Neuron (in vitro differentiated cells): Measurements from ENCODE around the gene MAST4.

Source experiments
- H2AFZ ChIP-seq: one replicate; pipeline ENCODE4 v1.6.1; 2013; ENCODE audit warnings: low read depth, mild to moderate bottlenecking, inconsistent platforms, low read length, moderate library complexity
- H3K27me3 ChIP-seq: one replicate; pipeline ENCODE4 v1.6.1; 2013; ENCODE audit warnings: low read length; ENCODE audit not compliant: insufficient read depth
- H3K36me3 ChIP-seq: one replicate; pipeline ENCODE4 v1.6.1; 2013; ENCODE audit warnings: low read length; ENCODE audit not compliant: insufficient read depth
- H3K4me1 ChIP-seq: one replicate; pipeline ENCODE4 v1.6.1; 2013; ENCODE audit warnings: low read length; ENCODE audit not compliant: insufficient read depth
- H3K4me3 ChIP-seq: 2 replicates; pipeline ENCODE4 v1.5.1; 2013; ENCODE audit warnings: mild to moderate bottlenecking, low read length, moderate library complexity
- H3K9me3 ChIP-seq: one replicate; pipeline ENCODE4 v1.6.1; 2013; ENCODE audit warnings: low read length

The MAST4 gene

DNA sequence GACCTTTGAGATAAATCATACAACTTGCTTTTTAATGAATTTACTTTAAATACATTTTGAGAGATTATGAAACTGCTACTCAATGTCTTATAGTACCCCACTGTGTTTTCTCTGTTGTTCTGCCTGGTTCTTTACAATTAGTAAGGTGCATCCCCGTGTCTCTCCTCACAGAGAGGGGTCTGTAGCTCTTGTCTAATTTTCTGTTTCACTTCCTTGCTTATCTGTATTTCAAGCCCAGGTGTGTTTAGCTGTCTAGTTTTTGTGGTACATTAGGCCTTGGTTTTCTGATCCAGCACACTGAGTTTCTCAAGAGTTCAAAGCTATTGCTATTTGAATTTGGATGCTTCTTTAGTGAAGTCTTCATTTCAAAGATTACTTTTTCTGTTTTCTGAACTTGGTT, 105.1 kb downstream of the MAST4 start:
- Histone ChIP-seq H3K4me3 (no peak overlapping the region), H3K27me3 (no peaks in the 10 kb centered on the region), H2AFZ (no peak overlapping the region), H3K36me3 (no peaks in the 10 kb centered on the region), H3K9me3 (no peaks in the 10 kb centered on the region), H3K4me1 (peaks cover 6% of the 10 kb centered on the region)

DNA sequence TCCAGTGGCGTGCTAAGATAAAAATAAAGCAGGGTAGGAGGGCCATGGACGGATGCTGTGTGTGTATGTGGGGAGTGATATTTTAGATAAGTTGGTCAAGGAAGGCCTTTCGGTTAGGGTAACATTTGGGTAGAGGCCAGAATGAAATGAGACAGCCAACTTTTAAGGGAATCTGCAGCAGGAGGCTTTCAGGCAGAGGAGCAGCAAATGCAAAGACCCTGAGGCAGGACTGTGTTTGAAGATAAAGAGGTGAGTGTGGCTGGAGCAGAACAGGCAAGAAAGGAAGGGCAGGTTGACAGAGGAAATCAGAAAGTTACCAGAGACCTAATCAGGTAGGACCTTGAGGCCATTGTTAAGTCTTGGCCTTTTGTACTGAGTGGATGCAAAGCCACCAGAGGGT, 106.2 kb downstream of the MAST4 start:
- H3K4me3 ChIP-seq = no peak overlapping the region
- no peak overlapping the region for H2AFZ ChIP-seq
- no peaks in the 10 kb centered on the region for H3K36me3 ChIP-seq
- H3K4me1 ChIP-seq = peaks cover 6% of the 10 kb centered on the region
- H3K9me3 ChIP-seq = no peaks in the 10 kb centered on the region
- no peaks in the 10 kb centered on the region for H3K27me3 ChIP-seq

DNA sequence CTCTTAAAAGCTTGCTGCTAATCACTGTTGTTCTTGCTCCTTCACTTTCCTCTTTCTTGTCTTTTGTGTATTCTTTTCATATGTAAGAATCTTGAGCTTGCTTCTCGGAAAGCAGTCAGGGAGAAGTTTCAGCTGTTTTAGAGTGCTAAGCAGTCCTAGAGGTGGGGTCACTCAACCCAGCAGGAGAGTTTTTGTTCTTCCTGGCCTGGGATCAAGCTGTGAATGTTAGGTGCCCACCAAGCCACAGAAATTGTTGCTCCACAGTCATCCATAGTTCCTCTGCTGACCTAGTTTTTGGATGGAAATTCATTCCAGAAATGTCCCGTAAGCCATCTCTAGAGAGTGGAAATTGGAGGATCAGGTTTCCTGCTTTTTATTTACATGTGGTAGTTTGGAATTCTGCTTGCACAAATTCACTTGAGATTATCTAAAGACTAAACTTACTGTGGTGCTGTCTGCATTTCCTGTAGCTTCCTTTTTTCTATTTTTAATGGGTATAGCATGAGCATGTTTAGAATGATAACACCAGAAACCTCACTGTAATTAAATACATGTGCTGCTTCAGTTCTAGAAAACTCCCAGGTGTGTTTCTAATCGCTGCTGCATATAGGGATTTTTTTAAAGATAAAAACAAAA, 108.7 kb downstream of the MAST4 start:
- H3K4me3 ChIP-seq = no peak overlapping the region
- no peaks in the 10 kb centered on the region for H3K36me3 ChIP-seq
- no peaks in the 10 kb centered on the region for H3K27me3 ChIP-seq
- peaks cover 6% of the 10 kb centered on the region for H3K4me1 ChIP-seq
- H3K9me3 ChIP-seq = no peaks in the 10 kb centered on the region
- no peak overlapping the region for H2AFZ ChIP-seq

- Histone ChIP-seq H3K4me3 (no peak overlapping the region), H3K36me3 (no peaks in the 10 kb centered on the region), H3K9me3 (no peaks in the 10 kb centered on the region), H2AFZ (no peak overlapping the region), H3K27me3 (no peaks in the 10 kb centered on the region), H3K4me1 (peaks cover 6% of the 10 kb centered on the region)
Observed at GRCh38 chr5:66708368-66708767, 112.2 kb downstream of the MAST4 start.

DNA sequence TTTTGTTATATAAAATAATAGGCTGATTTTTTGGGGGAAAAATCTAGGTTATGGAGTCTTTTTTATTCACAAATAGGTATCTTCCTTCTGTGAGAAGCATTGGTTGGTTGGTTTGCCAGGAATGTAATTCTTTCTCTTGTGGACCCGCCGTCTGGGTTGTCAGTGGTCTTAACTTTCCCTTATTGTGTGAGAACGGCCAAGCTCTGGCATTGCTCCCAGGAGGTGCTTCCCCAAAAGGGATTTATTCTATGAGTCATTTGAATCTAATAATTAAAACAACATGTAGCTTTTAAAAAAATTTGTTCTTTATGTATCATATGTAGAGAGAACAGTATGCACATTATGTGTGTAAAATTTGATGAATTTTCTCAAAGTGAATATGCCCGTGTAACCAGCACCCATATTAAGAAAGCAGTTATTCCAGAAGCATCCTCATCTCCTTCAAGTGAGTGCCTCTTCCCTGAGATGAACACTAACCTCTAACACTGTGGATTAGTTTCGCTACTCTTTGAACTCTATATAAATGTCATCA, 114.4 kb downstream of the MAST4 start:
- Histone ChIP-seq H3K4me1 (no peaks in the 10 kb centered on the region), H2AFZ (no peak overlapping the region), H3K9me3 (no peaks in the 10 kb centered on the region), H3K27me3 (no peaks in the 10 kb centered on the region), H3K4me3 (no peak overlapping the region), H3K36me3 (no peaks in the 10 kb centered on the region)

- Histone ChIP-seq H3K4me1 (no peaks in the 10 kb centered on the region), H2AFZ (no peak overlapping the region), H3K27me3 (no peaks in the 10 kb centered on the region), H3K4me3 (no peak overlapping the region), H3K36me3 (no peaks in the 10 kb centered on the region), H3K9me3 (no peaks in the 10 kb centered on the region)
Observed at GRCh38 chr5:66713998-66714397, 117.8 kb downstream of the MAST4 start.

DNA sequence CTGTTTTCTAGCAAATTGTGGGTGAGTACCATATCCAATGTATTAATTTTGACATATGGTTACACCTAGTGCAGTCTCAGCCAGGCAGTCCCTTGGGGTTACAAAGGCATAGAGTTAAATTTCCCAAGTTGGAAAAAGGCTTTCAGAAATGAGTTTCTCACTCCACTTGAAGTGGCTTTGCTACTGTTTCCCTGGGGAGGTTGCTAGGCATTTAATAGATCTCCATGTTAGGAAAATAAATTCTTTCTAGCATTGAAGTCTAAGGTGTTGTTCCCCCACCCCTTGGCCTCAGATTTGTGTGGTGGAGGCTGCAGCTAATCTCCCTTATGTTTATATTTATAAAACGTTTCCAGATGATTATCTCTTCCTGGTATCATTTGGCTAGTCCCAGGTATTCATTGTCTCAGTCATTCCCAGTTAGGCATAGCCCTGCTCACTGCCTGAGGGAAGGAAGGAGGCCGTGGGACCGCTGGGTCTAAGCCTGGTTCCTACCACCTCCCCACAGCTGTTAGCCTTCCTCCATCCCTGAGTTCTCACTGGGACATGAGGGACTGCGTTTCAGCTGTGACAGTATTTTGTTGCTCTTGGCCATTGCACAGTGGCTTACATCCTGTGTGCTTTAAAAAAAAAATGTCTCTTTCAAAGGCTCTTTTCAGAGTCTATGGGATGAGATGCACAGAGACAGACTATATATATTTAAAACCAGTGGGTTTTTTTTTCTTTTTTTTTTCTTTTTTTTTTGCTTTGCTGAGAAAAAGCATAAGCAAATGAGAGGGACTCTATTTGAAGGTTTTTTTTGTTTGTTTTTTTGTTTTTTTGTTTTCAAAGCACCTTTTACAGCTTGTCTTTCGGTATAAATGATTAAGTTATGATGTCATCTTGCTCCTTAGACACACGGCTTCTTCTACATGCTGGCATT, 121.5 kb downstream of the MAST4 start:
- H3K4me1 ChIP-seq = no peaks in the 10 kb centered on the region
- H2AFZ ChIP-seq = no peak overlapping the region
- H3K36me3 ChIP-seq = no peaks in the 10 kb centered on the region
- no peaks in the 10 kb centered on the region for H3K9me3 ChIP-seq
- H3K4me3 ChIP-seq = no peak overlapping the region
- H3K27me3 ChIP-seq = no peaks in the 10 kb centered on the region

DNA sequence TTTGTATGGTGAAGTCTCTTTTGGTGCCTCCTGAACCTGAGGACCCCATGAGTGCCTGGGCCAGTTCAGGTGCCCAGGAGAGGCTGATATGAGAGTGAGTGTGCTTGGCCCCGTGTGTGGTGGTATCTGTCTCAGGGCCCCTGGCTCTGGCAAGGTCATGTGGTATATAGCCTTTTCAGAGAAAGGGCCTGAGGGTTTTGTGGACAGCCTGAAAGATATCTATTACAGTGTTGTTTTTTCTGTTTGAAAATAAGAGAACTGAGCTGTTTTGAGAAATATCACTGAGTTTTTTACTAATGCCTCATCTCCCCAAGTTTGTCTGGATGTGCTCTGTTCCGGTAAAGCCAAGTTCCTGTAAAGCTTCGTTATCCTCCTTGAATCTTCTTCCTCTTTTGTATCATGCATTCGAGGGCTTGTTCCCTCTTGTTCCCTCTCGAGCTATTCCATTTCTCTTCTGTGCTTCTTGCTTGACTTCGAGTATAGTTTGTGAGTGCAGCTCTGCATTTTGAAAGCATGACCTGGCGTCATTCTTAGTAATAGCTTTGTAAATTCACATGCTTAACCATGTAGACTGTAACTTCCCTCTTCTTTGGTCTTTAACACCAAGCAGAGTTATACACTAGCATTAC, 122.3 kb downstream of the MAST4 start:
- no peak overlapping the region for H3K4me3 ChIP-seq
- H2AFZ ChIP-seq = no peak overlapping the region
- no peaks in the 10 kb centered on the region for H3K27me3 ChIP-seq
- H3K4me1 ChIP-seq = no peaks in the 10 kb centered on the region
- no peaks in the 10 kb centered on the region for H3K9me3 ChIP-seq
- no peaks in the 10 kb centered on the region for H3K36me3 ChIP-seq

- Histone ChIP-seq H3K27me3 (no peaks in the 10 kb centered on the region), H3K4me1 (no peaks in the 10 kb centered on the region), H3K4me3 (no peak overlapping the region)
Observed at GRCh38 chr5:66720780-66721179, 124.6 kb downstream of the MAST4 start.

DNA sequence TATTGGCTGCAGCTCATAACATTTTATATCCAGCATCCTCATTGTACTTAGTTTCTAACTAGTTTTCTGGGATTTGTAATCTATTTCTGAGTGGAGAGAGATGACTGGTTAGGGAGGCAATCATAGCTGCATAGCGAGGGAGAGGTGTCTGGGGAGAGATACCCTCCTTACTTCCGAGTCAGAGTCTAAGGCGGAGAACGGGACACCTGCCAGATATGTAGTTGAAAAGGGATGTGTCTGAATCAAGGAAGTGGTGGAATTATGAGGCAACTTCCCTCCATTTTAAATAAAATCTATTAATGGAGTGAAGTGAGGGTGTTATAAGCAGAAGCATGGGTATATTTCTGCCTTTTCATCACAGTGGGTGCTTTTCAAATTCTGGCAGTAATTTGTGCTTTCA, 126.5 kb downstream of the MAST4 start:
- Histone ChIP-seq H3K27me3 (no peaks in the 10 kb centered on the region), H3K4me3 (no peak overlapping the region), H3K4me1 (no peaks in the 10 kb centered on the region), H2AFZ (no peak overlapping the region), H3K9me3 (no peaks in the 10 kb centered on the region), H3K36me3 (no peaks in the 10 kb centered on the region)

More at GRCh38 chr5:66720780-66721179, 124.6 kb downstream of the MAST4 start:
- Histone ChIP-seq H3K36me3 (no peaks in the 10 kb centered on the region), H3K9me3 (no peaks in the 10 kb centered on the region), H2AFZ (no peak overlapping the region)

DNA sequence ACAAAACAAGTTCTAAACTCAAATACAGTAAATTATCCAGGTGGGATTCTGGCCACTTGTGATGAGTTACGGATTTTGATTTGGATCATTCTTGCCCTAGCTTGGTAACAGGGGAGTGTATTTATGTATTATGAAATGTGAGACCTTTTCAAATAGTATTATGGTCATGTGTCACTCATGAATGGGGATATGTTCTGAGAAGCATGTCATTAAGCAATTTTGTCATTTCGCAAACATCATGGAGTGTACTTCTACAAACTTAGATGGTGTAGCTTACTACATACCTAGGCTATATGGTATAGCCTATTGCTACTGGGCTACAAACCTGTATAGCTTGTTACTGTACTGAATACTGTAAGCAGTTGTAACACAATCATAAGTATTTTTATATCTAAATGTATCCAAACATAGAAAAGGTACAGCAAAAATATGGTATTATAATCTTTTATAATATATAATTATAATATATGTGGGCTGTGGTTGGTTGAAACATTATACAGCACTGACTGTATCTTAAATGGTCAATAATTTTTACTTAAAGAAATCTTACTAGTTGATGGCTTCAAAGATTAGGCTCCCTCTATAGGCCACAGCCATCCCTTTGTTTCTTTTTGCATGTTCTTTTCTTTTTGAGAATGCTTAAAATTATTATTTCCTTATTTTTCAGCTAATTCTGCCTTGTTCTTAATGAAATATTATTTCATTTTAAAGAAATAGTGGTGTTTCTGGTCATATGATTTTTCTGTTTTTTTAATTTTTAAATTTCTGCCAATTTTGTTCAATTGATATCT, 128.4 kb downstream of the MAST4 start:
- Histone ChIP-seq H3K4me1 (no peaks in the 10 kb centered on the region), H3K9me3 (no peaks in the 10 kb centered on the region), H3K36me3 (no peaks in the 10 kb centered on the region), H3K4me3 (no peak overlapping the region), H3K27me3 (no peaks in the 10 kb centered on the region), H2AFZ (no peak overlapping the region)

- no peaks in the 10 kb centered on the region for H3K27me3 ChIP-seq
- H3K4me1 ChIP-seq = no peaks in the 10 kb centered on the region
- H2AFZ ChIP-seq = no peak overlapping the region
- H3K36me3 ChIP-seq = no peaks in the 10 kb centered on the region
- no peak overlapping the region for H3K4me3 ChIP-seq
- H3K9me3 ChIP-seq = no peaks in the 10 kb centered on the region
Observed at GRCh38 chr5:66727630-66728029, 131.4 kb downstream of the MAST4 start.
